ENCODE measurements around the gene LIMA1.
"Not testable (repeated sequence)": the region's sequence is repeated elsewhere in the genome, so short reads cannot be mapped to it uniquely, and the experiment has no call there.

The LIMA1 gene

GRCh38 chr12:50248883-50249282 lies 34.4 kb downstream of the LIMA1 start:
- Histone ChIP-seq H3K9me3 (ENCODE audit: insufficient read depth, low read length) (no peaks in the 10 kb centered on the region), H2AFZ (ENCODE audit: low read depth, low read length, severe bottlenecking) (no peak overlapping the region), H3K4me3 (ENCODE audit: insufficient read depth, low read length, poor library complexity, severe bottlenecking) (no peak overlapping the region), H3F3A (ENCODE audit: insufficient read depth) (no peaks in the 10 kb centered on the region), H3K27ac (ENCODE audit: low read depth, low read length) (no peak overlapping the region), H3K4me2 (ENCODE audit: low read depth, low read length, poor library complexity, severe bottlenecking) (no peak overlapping the region), H3K27me3 (ENCODE audit: low read length) (no peaks in the 10 kb centered on the region), H3K9me2 (replicated peaks; ENCODE audit: insufficient read depth, low read length) (no peaks in the 10 kb centered on the region), H3K79me2 (ENCODE audit: insufficient read depth, low read length) (no peaks in the 10 kb centered on the region), H3K36me3 (ENCODE audit: low read length) (no peaks in the 10 kb centered on the region), H4K20me1 (ENCODE audit: low read depth, low read length) (0 out of 2 replicates have a peak, but pooled peaks cover 3% of the 10 kb centered on the region), H3K9ac (ENCODE audit: low read length) (no peak overlapping the region)
- TF ChIP-seq CTCF (IDR thresholded peaks at IDR 0.05; ENCODE audit: insufficient read depth, low read length, poor library complexity, severe bottlenecking): no peak
- no peak for TF ChIP-seq EZH2phosphoT487 (conservative IDR thresholded peaks at IDR 0.05; ENCODE audit: low read length)

- H3K27ac ChIP-seq (ENCODE audit: low read depth, low read length): no peak overlapping the region
- TF ChIP-seq EZH2phosphoT487 (conservative IDR thresholded peaks at IDR 0.05; ENCODE audit: low read length): no peak
- no peak for TF ChIP-seq CTCF (IDR thresholded peaks at IDR 0.05; ENCODE audit: insufficient read depth, low read length, poor library complexity, severe bottlenecking)
- no peaks in the 10 kb centered on the region for H3K36me3 ChIP-seq (ENCODE audit: low read length)
- no peaks in the 10 kb centered on the region for H3K27me3 ChIP-seq (ENCODE audit: low read length)
- H3K4me3 ChIP-seq (ENCODE audit: insufficient read depth, low read length, poor library complexity, severe bottlenecking): no peak overlapping the region
- no peaks in the 10 kb centered on the region for H3K79me2 ChIP-seq (ENCODE audit: insufficient read depth, low read length)
- H3K9me3 ChIP-seq (ENCODE audit: insufficient read depth, low read length): no peaks in the 10 kb centered on the region
- no peaks in the 10 kb centered on the region for H3K9me2 ChIP-seq (replicated peaks; ENCODE audit: insufficient read depth, low read length)
- no peak overlapping the region for H3K9ac ChIP-seq (ENCODE audit: low read length)
- no peak overlapping the region for H2AFZ ChIP-seq (ENCODE audit: low read depth, low read length, severe bottlenecking)
- 0 out of 2 replicates have a peak, but pooled peaks cover 3% of the 10 kb centered on the region for H4K20me1 ChIP-seq (ENCODE audit: low read depth, low read length)
- H3F3A ChIP-seq (ENCODE audit: insufficient read depth): no peaks in the 10 kb centered on the region
- H3K4me2 ChIP-seq (ENCODE audit: low read depth, low read length, poor library complexity, severe bottlenecking): no peak overlapping the region
Observed at GRCh38 chr12:50248411-50248810, 34.9 kb downstream of the LIMA1 start.

- H4K20me1 ChIP-seq (ENCODE audit: low read depth, low read length); H3K9me2 ChIP-seq (replicated peaks; ENCODE audit: insufficient read depth, low read length); H3K36me3 ChIP-seq (ENCODE audit: low read length); H3K27ac ChIP-seq (ENCODE audit: low read depth, low read length); H3K9ac ChIP-seq (ENCODE audit: low read length); H3K79me2 ChIP-seq (ENCODE audit: insufficient read depth, low read length); H3K4me3 ChIP-seq (ENCODE audit: insufficient read depth, low read length, poor library complexity, severe bottlenecking); H3K27me3 ChIP-seq (ENCODE audit: low read length); H3K4me2 ChIP-seq (ENCODE audit: low read depth, low read length, poor library complexity, severe bottlenecking); H3K9me3 ChIP-seq (ENCODE audit: insufficient read depth, low read length); H2AFZ ChIP-seq (ENCODE audit: low read depth, low read length, severe bottlenecking); H3F3A ChIP-seq (ENCODE audit: insufficient read depth): not testable (repeated sequence)
Observed at GRCh38 chr12:50247665-50248064, 35.7 kb downstream of the LIMA1 start.

- Histone ChIP-seq H3K9me3 (ENCODE audit: insufficient read depth, low read length) (no peaks in the 10 kb centered on the region), H3F3A (ENCODE audit: insufficient read depth) (no peaks in the 10 kb centered on the region), H3K27me3 (ENCODE audit: low read length) (no peaks in the 10 kb centered on the region), H3K9me2 (replicated peaks; ENCODE audit: insufficient read depth, low read length) (no peaks in the 10 kb centered on the region), H3K27ac (ENCODE audit: low read depth, low read length) (no peak overlapping the region), H3K36me3 (ENCODE audit: low read length) (no peaks in the 10 kb centered on the region), H3K4me3 (ENCODE audit: insufficient read depth, low read length, poor library complexity, severe bottlenecking) (no peak overlapping the region), H3K9ac (ENCODE audit: low read length) (no peak overlapping the region), H3K79me2 (ENCODE audit: insufficient read depth, low read length) (no peaks in the 10 kb centered on the region), H2AFZ (ENCODE audit: low read depth, low read length, severe bottlenecking) (no peak overlapping the region), H3K4me2 (ENCODE audit: low read depth, low read length, poor library complexity, severe bottlenecking) (no peak overlapping the region), H4K20me1 (ENCODE audit: low read depth, low read length) (0 out of 2 replicates have a peak, but pooled peaks cover 3% of the 10 kb centered on the region)
- TF ChIP-seq CTCF (IDR thresholded peaks at IDR 0.05; ENCODE audit: insufficient read depth, low read length, poor library complexity, severe bottlenecking) (no peak), EZH2phosphoT487 (conservative IDR thresholded peaks at IDR 0.05; ENCODE audit: low read length) (no peak)
Observed at GRCh38 chr12:50246873-50247612, 36.3 kb downstream of the LIMA1 start.
